ENCODE data around the gene MAMSTR.
"Not testable (repeated sequence)": the region's sequence is repeated elsewhere in the genome, so short reads cannot be mapped to it uniquely, and the experiment has no call there.

The MAMSTR gene

GRCh38 chr19:48738557-48739403 lies 19.3 kb upstream of the MAMSTR start:
- H3K9me3 Mint-ChIP-seq = peaks cover 6% of the 10 kb centered on the region
- H3K27ac Mint-ChIP-seq = no peak overlapping the region
- peak overlapping the region; percentile 53 for H3K4me3 Mint-ChIP-seq
- peaks cover 25% of the 10 kb centered on the region for H3K4me1 Mint-ChIP-seq
- no peaks in the 10 kb centered on the region for H3K36me3 Mint-ChIP-seq
- ATAC-seq = peak; percentile 96
- H3K27me3 Mint-ChIP-seq = peaks cover 40% of the 10 kb centered on the region

- Mint-ChIP-seq H3K4me1 (peaks cover 25% of the 10 kb centered on the region), H3K4me3 (no peak overlapping the region), H3K36me3 (no peaks in the 10 kb centered on the region), H3K9me3 (peaks cover 6% of the 10 kb centered on the region), H3K27me3 (peaks cover 28% of the 10 kb centered on the region), H3K27ac (no peak overlapping the region)
- no peak for ATAC-seq
Observed at GRCh38 chr19:48737360-48737998, 18.0 kb upstream of the MAMSTR start.

GRCh38 chr19:48735031-48735615 lies 15.6 kb upstream of the MAMSTR start:
- peaks cover 9% of the 10 kb centered on the region for H3K9me3 Mint-ChIP-seq
- H3K27me3 Mint-ChIP-seq = peaks cover 7% of the 10 kb centered on the region
- H3K4me1 Mint-ChIP-seq = peaks cover 13% of the 10 kb centered on the region
- no peak for ATAC-seq
- H3K4me3 Mint-ChIP-seq = no peak overlapping the region
- H3K36me3 Mint-ChIP-seq = no peaks in the 10 kb centered on the region
- H3K27ac Mint-ChIP-seq = no peak overlapping the region

GRCh38 chr19:48734625-48735024 lies 15.1 kb upstream of the MAMSTR start:
- Mint-ChIP-seq H3K36me3 (no peaks in the 10 kb centered on the region), H3K4me1 (peaks cover 8% of the 10 kb centered on the region), H3K4me3 (no peak overlapping the region), H3K9me3 (peaks cover 9% of the 10 kb centered on the region), H3K27me3 (peaks cover 2% of the 10 kb centered on the region), H3K27ac (no peak overlapping the region)
- no peak for ATAC-seq

GRCh38 chr19:48731452-48731851 lies 11.9 kb upstream of the MAMSTR start:
- Mint-ChIP-seq H3K27ac (no peak overlapping the region), H3K4me1 (peaks cover 5% of the 10 kb centered on the region), H3K27me3 (no peaks in the 10 kb centered on the region), H3K4me3 (no peak overlapping the region), H3K9me3 (peaks cover 10% of the 10 kb centered on the region), H3K36me3 (peaks cover 5% of the 10 kb centered on the region)
- no peak for ATAC-seq

GRCh38 chr19:48728911-48729664 lies 9.6 kb upstream of the MAMSTR start:
- Mint-ChIP-seq H3K27me3 (no peaks in the 10 kb centered on the region), H3K9me3 (peaks cover 21% of the 10 kb centered on the region), H3K4me1 (peaks cover 22% of the 10 kb centered on the region), H3K4me3 (no peak overlapping the region), H3K36me3 (peaks cover 16% of the 10 kb centered on the region), H3K27ac (no peak overlapping the region)
- no peak for ATAC-seq

- peaks cover 21% of the 10 kb centered on the region for H3K9me3 Mint-ChIP-seq
- H3K27me3 Mint-ChIP-seq = no peaks in the 10 kb centered on the region
- peak overlapping the region; percentile 14 for H3K27ac Mint-ChIP-seq
- ATAC-seq = peak; percentile 67
- peaks cover 16% of the 10 kb centered on the region for H3K36me3 Mint-ChIP-seq
- H3K4me1 Mint-ChIP-seq = peaks cover 22% of the 10 kb centered on the region
- no peak overlapping the region for H3K4me3 Mint-ChIP-seq
Observed at GRCh38 chr19:48726556-48726955, 7.0 kb upstream of the MAMSTR start.

GRCh38 chr19:48724796-48725753 lies 5.5 kb upstream of the MAMSTR start:
- Mint-ChIP-seq H3K27me3 (no peaks in the 10 kb centered on the region), H3K4me1 (peaks cover 22% of the 10 kb centered on the region), H3K27ac (peak overlapping the region; percentile 13), H3K4me3 (no peak overlapping the region), H3K36me3 (peaks cover 16% of the 10 kb centered on the region), H3K9me3 (peaks cover 18% of the 10 kb centered on the region)
- peak; percentile 60 for ATAC-seq

- H3K9me3 Mint-ChIP-seq = peaks cover 15% of the 10 kb centered on the region
- no peak overlapping the region for H3K4me3 Mint-ChIP-seq
- no peak for ATAC-seq
- H3K36me3 Mint-ChIP-seq = peaks cover 16% of the 10 kb centered on the region
- H3K27me3 Mint-ChIP-seq = no peaks in the 10 kb centered on the region
- no peak overlapping the region for H3K27ac Mint-ChIP-seq
- H3K4me1 Mint-ChIP-seq = peaks cover 27% of the 10 kb centered on the region
Observed at GRCh38 chr19:48722196-48722708, 2.7 kb upstream of the MAMSTR start.

GRCh38 chr19:48720613-48721296 lies 1.2 kb upstream of the MAMSTR start:
- Mint-ChIP-seq H3K4me3 (peak overlapping the region; percentile 85), H3K4me1 (peaks cover 18% of the 10 kb centered on the region), H3K9me3 (peaks cover 10% of the 10 kb centered on the region), H3K27ac (peak overlapping the region; percentile 87), H3K36me3 (peaks cover 7% of the 10 kb centered on the region), H3K27me3 (no peaks in the 10 kb centered on the region)
- ATAC-seq = peak; percentile 93

- peak; percentile 5 for ATAC-seq
Observed at GRCh38 chr19:48720251-48720612, 707 bp upstream of the MAMSTR start.

GRCh38 chr19:48718711-48719231 lies 754 bp downstream of the MAMSTR start:
- Mint-ChIP-seq H3K27ac (no peak overlapping the region), H3K4me1 (peaks cover 18% of the 10 kb centered on the region), H3K27me3 (no peaks in the 10 kb centered on the region), H3K4me3 (no peak overlapping the region), H3K9me3 (no peaks in the 10 kb centered on the region), H3K36me3 (no peaks in the 10 kb centered on the region)
- ATAC-seq = no peak

More at GRCh38 chr19:48720251-48720612, 707 bp upstream of the MAMSTR start:
- peaks cover 5% of the 10 kb centered on the region for H3K36me3 Mint-ChIP-seq
- peaks cover 7% of the 10 kb centered on the region for H3K9me3 Mint-ChIP-seq
- H3K4me1 Mint-ChIP-seq = peaks cover 18% of the 10 kb centered on the region
- H3K27ac Mint-ChIP-seq = peak overlapping the region; percentile 87
- H3K4me3 Mint-ChIP-seq = peak overlapping the region; percentile 85
- no peaks in the 10 kb centered on the region for H3K27me3 Mint-ChIP-seq

- peaks cover 23% of the 10 kb centered on the region for H3K4me1 Mint-ChIP-seq
- not testable (repeated sequence) for H3K4me3 Mint-ChIP-seq, H3K36me3 Mint-ChIP-seq, H3K27ac Mint-ChIP-seq, ATAC-seq, H3K27me3 Mint-ChIP-seq, H3K9me3 Mint-ChIP-seq
Observed at GRCh38 chr19:48718106-48718505, 1.4 kb downstream of the MAMSTR start.

Measured in stimulated activated memory B cell treated with anti-CD40 and anti-IgM and Interleukin-4, amounts not matched to agents 10 μg/mL and 1 μg/mL and 100 μg/mL, for 72 hours (primary cell).